Raji (cell line): ENCODE data around the gene CTBP2.

Experiments used
- POLR2A ChIP-seq: IDR thresholded peaks from 2 replicates; pipeline ENCODE4 v1.6.1; 2011; ENCODE audit warnings: low read depth, low read length, control low read depth; ENCODE audit not compliant: insufficient read depth

CTBP2 gene

GRCh38 chr10:125142946-125143345 lies 17.4 kb downstream of the CTBP2 start:
- no peak for TF ChIP-seq POLR2A

- TF ChIP-seq POLR2A: no peak
These were observed 18.4 kb downstream of the CTBP2 start for GRCh38 chr10:125141860-125142484.

- TF ChIP-seq POLR2A: no peak
These were observed 19.1 kb downstream of the CTBP2 start for GRCh38 chr10:125141150-125141859.

GRCh38 chr10:125140151-125140550 lies 20.2 kb downstream of the CTBP2 start:
- no peak for TF ChIP-seq POLR2A

- TF ChIP-seq POLR2A: no peak
These were observed 22.5 kb downstream of the CTBP2 start for GRCh38 chr10:125137601-125138438.

- TF ChIP-seq POLR2A: no peak
These were observed 24.3 kb downstream of the CTBP2 start for GRCh38 chr10:125136087-125136486.

GRCh38 chr10:125135771-125136035 lies 24.7 kb downstream of the CTBP2 start:
- TF ChIP-seq POLR2A: no peak

- no peak for TF ChIP-seq POLR2A
These were observed 25.2 kb downstream of the CTBP2 start for GRCh38 chr10:125134916-125135770.

GRCh38 chr10:125134483-125134848 lies 25.9 kb downstream of the CTBP2 start:
- TF ChIP-seq POLR2A: no peak

- TF ChIP-seq POLR2A: no peak
These were observed 26.5 kb downstream of the CTBP2 start for GRCh38 chr10:125133696-125134482.

- no peak for TF ChIP-seq POLR2A
These were observed 28.0 kb downstream of the CTBP2 start for GRCh38 chr10:125132344-125132743.

- no peak for TF ChIP-seq POLR2A
These were observed 29.4 kb downstream of the CTBP2 start for GRCh38 chr10:125130916-125131315.

GRCh38 chr10:125130260-125130659 lies 30.1 kb downstream of the CTBP2 start:
- TF ChIP-seq POLR2A: no peak

GRCh38 chr10:125129076-125129458 lies 31.3 kb downstream of the CTBP2 start:
- no peak for TF ChIP-seq POLR2A
